ENCODE results near the gene STAG3.

DNA sequence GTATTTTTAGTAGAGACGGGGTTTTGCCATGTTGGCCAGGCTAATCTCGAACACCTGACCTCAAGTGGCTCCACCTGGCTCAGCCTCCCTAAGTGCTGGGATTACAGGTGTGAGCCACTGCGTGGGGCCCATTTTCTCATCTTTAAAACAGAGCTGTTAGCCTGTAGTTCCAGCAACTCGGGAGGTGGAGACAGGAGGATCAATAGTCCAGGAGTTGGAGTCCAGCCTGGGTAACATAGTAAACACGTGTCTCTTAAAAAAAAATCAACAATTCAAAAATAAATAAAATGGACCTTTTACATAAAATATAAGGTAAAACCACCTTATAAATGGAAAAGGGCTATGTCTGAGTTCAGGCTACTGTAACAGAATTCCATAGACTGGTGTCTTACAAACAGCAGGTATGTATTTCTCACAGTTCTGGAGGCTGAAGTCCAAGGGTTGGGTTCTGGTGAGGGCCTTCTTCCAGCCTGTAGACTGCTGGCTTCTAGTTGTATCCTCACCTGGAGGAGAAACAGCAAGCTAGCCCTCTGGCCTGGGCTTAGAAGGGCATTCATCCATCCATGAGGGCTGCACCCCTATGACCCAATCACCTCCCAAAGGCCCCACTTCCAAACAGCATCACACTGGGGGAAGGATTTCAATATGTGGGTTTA, 35.0 kb downstream of the STAG3 start:
- TF ChIP-seq EZH2phosphoT487 (IDR thresholded peaks at IDR 0.05; ENCODE audit: borderline replicate concordance): no peak
- TF ChIP-seq, protein P1, sequence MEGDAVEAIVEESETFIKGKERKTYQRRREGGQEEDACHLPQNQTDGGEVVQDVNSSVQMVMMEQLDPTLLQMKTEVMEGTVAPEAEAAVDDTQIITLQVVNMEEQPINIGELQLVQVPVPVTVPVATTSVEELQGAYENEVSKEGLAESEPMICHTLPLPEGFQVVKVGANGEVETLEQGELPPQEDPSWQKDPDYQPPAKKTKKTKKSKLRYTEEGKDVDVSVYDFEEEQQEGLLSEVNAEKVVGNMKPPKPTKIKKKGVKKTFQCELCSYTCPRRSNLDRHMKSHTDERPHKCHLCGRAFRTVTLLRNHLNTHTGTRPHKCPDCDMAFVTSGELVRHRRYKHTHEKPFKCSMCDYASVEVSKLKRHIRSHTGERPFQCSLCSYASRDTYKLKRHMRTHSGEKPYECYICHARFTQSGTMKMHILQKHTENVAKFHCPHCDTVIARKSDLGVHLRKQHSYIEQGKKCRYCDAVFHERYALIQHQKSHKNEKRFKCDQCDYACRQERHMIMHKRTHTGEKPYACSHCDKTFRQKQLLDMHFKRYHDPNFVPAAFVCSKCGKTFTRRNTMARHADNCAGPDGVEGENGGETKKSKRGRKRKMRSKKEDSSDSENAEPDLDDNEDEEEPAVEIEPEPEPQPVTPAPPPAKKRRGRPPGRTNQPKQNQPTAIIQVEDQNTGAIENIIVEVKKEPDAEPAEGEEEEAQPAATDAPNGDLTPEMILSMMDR (conservative IDR thresholded peaks at IDR 0.05; ENCODE audit: low read length): no peak
